Hepatocyte (in vitro differentiated cells): ENCODE results near the gene CBLIF. TPM values are rescaled to one million over a fixed set of nuclear protein-coding genes. Genes with fewer than 3 reads are reported as not detected.
"Not testable (repeated sequence)": the region's sequence is repeated elsewhere in the genome, so short reads cannot be mapped to it uniquely, and the experiment has no call there.

ENCODE experiments used
- DNase-seq: peaks from one replicate; pipeline ENCODE4 v3.0.0-alpha.2; 2016; ENCODE audit warnings: low spot score
- H2AFZ ChIP-seq: fragments of 200-600 bp; sonication (generic); 2 replicates; pipeline ENCODE4 v1.6.0; 2016; ENCODE audit warnings: antibody characterized with exemption, mild to moderate bottlenecking
- H3K27ac ChIP-seq: fragments of 200-600 bp; sonication (generic); 2 replicates; pipeline ENCODE4 v1.5.1; 2016; ENCODE audit warnings: mild to moderate bottlenecking
- H3K27me3 ChIP-seq: fragments of 200-600 bp; sonication (generic); 2 replicates; pipeline ENCODE4 v1.6.1; 2016
- H3K36me3 ChIP-seq: fragments of 200-600 bp; sonication (generic); replicated peaks from 2 replicates; pipeline ENCODE4 v1.5.1; 2016; ENCODE audit warnings: low read depth; ENCODE audit not compliant: insufficient read depth
- H3K4me1 ChIP-seq: fragments of 200-600 bp; sonication (generic); 2 replicates; pipeline ENCODE4 v1.5.1; 2016; ENCODE audit warnings: mild to moderate bottlenecking, moderate library complexity; ENCODE audit not compliant: insufficient read depth
- H3K4me2 ChIP-seq: fragments of 200-600 bp; sonication (generic); 2 replicates; pipeline ENCODE4 v1.6.0; 2016
- H3K4me3 ChIP-seq: fragments of 200-600 bp; sonication (generic); 2 replicates; pipeline ENCODE4 v1.5.1; 2016; ENCODE audit warnings: mild to moderate bottlenecking
- H3K79me2 ChIP-seq: fragments of 200-600 bp; sonication (generic); 2 replicates; pipeline ENCODE4 v1.6.0; 2017; ENCODE audit warnings: mild to moderate bottlenecking
- H3K9me2 ChIP-seq: fragments of 200-600 bp; sonication (generic); replicated peaks from 2 replicates; pipeline ENCODE4 v1.6.0; 2017; ENCODE audit warnings: mild to moderate bottlenecking; ENCODE audit not compliant: insufficient read depth
- H3K9me3 ChIP-seq: fragments of 200-600 bp; sonication (generic); 2 replicates; pipeline ENCODE4 v1.5.1; 2016; ENCODE audit warnings: low read depth, mild to moderate bottlenecking
- H4K20me1 ChIP-seq: fragments of 200-600 bp; sonication (generic); 2 replicates; pipeline ENCODE4 v1.6.0; 2016; ENCODE audit warnings: mild to moderate bottlenecking; ENCODE audit not compliant: insufficient read depth, poor library complexity, severe bottlenecking
- CTCF ChIP-seq: fragments of 200-600 bp; sonication (generic); IDR thresholded peaks from 2 replicates; pipeline ENCODE4 v1.5.1; 2016; ENCODE audit warnings: antibody characterized with exemption, mild to moderate bottlenecking; ENCODE audit not compliant: poor library complexity
- EZH2 ChIP-seq: fragments of 200-600 bp; sonication (generic); IDR thresholded peaks from 2 replicates; pipeline ENCODE4 v1.6.1; 2016; ENCODE audit warnings: antibody characterized with exemption, mild to moderate bottlenecking, borderline replicate concordance
- EZH2phosphoT487 ChIP-seq: fragments of 200-600 bp; sonication (generic); IDR thresholded peaks from one replicate; pipeline ENCODE4 v1.6.1; 2018; ENCODE audit warnings: antibody characterized with exemption, mild to moderate bottlenecking, low read depth, moderate library complexity; ENCODE audit not compliant: unreplicated experiment, severe bottlenecking
- WGBS: methylation state at CpG from one replicate; pipeline ENCODE4 v1.1.6; 2016; ENCODE audit warnings: low lambda C conversion rate; ENCODE audit errors: missing lambda C conversion rate; 5-methylcytosine and 5-hydroxymethylcytosine counted together
- polyA plus RNA-seq: library from polyadenylated mRNA; unstranded; fragments of >200 nt; fragmentation: Nextera tagmentation; extraction: Ambion mirVana; gene quantifications from 2 replicates; pipeline ENCODE4 v1.2.1, GENCODE V29; 2016
- total RNA-seq: library from RNA; depleted of rRNA; stranded (reverse); fragments of >200 nt; gene quantifications from 2 replicates; pipeline ENCODE4 v1.2.3, GENCODE V29; 2014

CBLIF gene
- total and polyA plus RNA-seq, 2 experiments from 2014 or later: 45.2 to 60.8 TPM

GRCh38 chr11:59818572-59818971, 26.7 kb downstream of the CBLIF start:
- Histone ChIP-seq H3K36me3 (no peaks in the 10 kb centered on the region), H3K9me3 (no peaks in the 10 kb centered on the region), H3K4me1 (no peaks in the 10 kb centered on the region), H3K9me2 (no peaks in the 10 kb centered on the region), H3K27me3 (no peaks in the 10 kb centered on the region), H2AFZ (no peak overlapping the region), H3K4me3 (no peak overlapping the region), H3K4me2 (no peak overlapping the region), H4K20me1 (no peaks in the 10 kb centered on the region), H3K79me2 (no peaks in the 10 kb centered on the region), H3K27ac (no peak overlapping the region)
- 93% methylated on average over 4 of the region's 4 CpGs for WGBS
- no peak for TF ChIP-seq CTCF
- no peak for TF ChIP-seq EZH2phosphoT487
- no peak for TF ChIP-seq EZH2
- no peak for DNase-seq

GRCh38 chr11:59816434-59816833, 28.9 kb downstream of the CBLIF start:
- not testable (repeated sequence) for H3K4me3 ChIP-seq, H3K9me3 ChIP-seq, H3K9me2 ChIP-seq, H3K27me3 ChIP-seq, H3K4me1 ChIP-seq, H3K79me2 ChIP-seq, H2AFZ ChIP-seq, DNase-seq, H4K20me1 ChIP-seq, H3K27ac ChIP-seq, H3K4me2 ChIP-seq, H3K36me3 ChIP-seq
- WGBS: 81% methylated on average over 1 of the region's 1 CpG

GRCh38 chr11:59815754-59816153, 29.5 kb downstream of the CBLIF start:
- no peak for TF ChIP-seq EZH2
- TF ChIP-seq CTCF: no peak
- TF ChIP-seq EZH2phosphoT487: no peak
- Histone ChIP-seq H3K4me2 (no peak overlapping the region), H3K27me3 (no peaks in the 10 kb centered on the region), H3K9me3 (no peaks in the 10 kb centered on the region), H3K27ac (no peak overlapping the region), H3K79me2 (no peaks in the 10 kb centered on the region), H3K36me3 (no peaks in the 10 kb centered on the region), H2AFZ (no peak overlapping the region), H4K20me1 (no peaks in the 10 kb centered on the region), H3K4me1 (peaks cover 3% of the 10 kb centered on the region), H3K9me2 (no peaks in the 10 kb centered on the region), H3K4me3 (no peak overlapping the region)
- no peak for DNase-seq
- 84% methylated on average over 1 of the region's 1 CpG for WGBS

- Histone ChIP-seq H3K27me3 (no peaks in the 10 kb centered on the region), H3K27ac (no peak overlapping the region), H2AFZ (no peak overlapping the region), H3K4me1 (peaks cover 8% of the 10 kb centered on the region), H4K20me1 (no peaks in the 10 kb centered on the region), H3K79me2 (peaks cover 6% of the 10 kb centered on the region), H3K4me2 (no peak overlapping the region), H3K4me3 (no peak overlapping the region), H3K36me3 (no peaks in the 10 kb centered on the region), H3K9me2 (no peaks in the 10 kb centered on the region), H3K9me3 (no peaks in the 10 kb centered on the region)
- DNase-seq: no peak
- TF ChIP-seq CTCF (no peak), EZH2 (no peak), EZH2phosphoT487 (no peak)
- WGBS: 71% methylated on average over 1 of the region's 1 CpG
Measured at GRCh38 chr11:59814021-59814420, 31.3 kb downstream of the CBLIF start.
